ELF-1 (cell line): ENCODE results near the gene IL15.
"Not testable (repeated sequence)": the region's sequence is repeated elsewhere in the genome, so short reads cannot be mapped to it uniquely, and the experiment has no call there.

Experiments used
- DNase-seq: peaks from one replicate; pipeline ENCODE4 v3.0.0-alpha.2; 2016; ENCODE audit warnings: low read depth, low spot score

IL15 gene

GRCh38 chr4:141646969-141647368, 10.6 kb downstream of the IL15 start:
- no peak for DNase-seq

GRCh38 chr4:141647966-141648365, 11.6 kb downstream of the IL15 start:
- no peak for DNase-seq

GRCh38 chr4:141652161-141652778, 15.9 kb downstream of the IL15 start:
- no peak for DNase-seq

GRCh38 chr4:141654098-141654497, 17.7 kb downstream of the IL15 start:
- peak; percentile 59 for DNase-seq

GRCh38 chr4:141656031-141656430, 19.6 kb downstream of the IL15 start:
- DNase-seq, result no peak

GRCh38 chr4:141657550-141658250, 21.3 kb downstream of the IL15 start:
- no peak for DNase-seq

GRCh38 chr4:141658309-141658708, 21.9 kb downstream of the IL15 start:
- DNase-seq, result no peak

- DNase-seq, result no peak
These were observed 23.2 kb downstream of the IL15 start for GRCh38 chr4:141659539-141659938.

GRCh38 chr4:141660880-141661279, 24.5 kb downstream of the IL15 start:
- DNase-seq, result no peak

GRCh38 chr4:141668200-141668910, 32.0 kb downstream of the IL15 start:
- no peak for DNase-seq

- DNase-seq, result no peak
These were observed 33.1 kb downstream of the IL15 start for GRCh38 chr4:141669501-141669900.

GRCh38 chr4:141675384-141675783, 39.0 kb downstream of the IL15 start:
- no peak for DNase-seq

- no peak for DNase-seq
These were observed 39.8 kb downstream of the IL15 start for GRCh38 chr4:141676087-141676670.

- no peak for DNase-seq
These were observed 43.7 kb downstream of the IL15 start for GRCh38 chr4:141680060-141680459.

- DNase-seq, result no peak
These were observed 48.4 kb downstream of the IL15 start for GRCh38 chr4:141684785-141685184.

GRCh38 chr4:141686146-141686775, 49.9 kb downstream of the IL15 start:
- no peak for DNase-seq

GRCh38 chr4:141686879-141687278, 50.5 kb downstream of the IL15 start:
- DNase-seq, result no peak

- not testable (repeated sequence) for DNase-seq
These were observed 53.4 kb downstream of the IL15 start for GRCh38 chr4:141689726-141690296.

- not testable (repeated sequence) for DNase-seq
These were observed 54.9 kb downstream of the IL15 start for GRCh38 chr4:141691247-141691646.

- peak; percentile 18 for DNase-seq
These were observed 55.7 kb downstream of the IL15 start for GRCh38 chr4:141692081-141692480.

GRCh38 chr4:141697116-141697515, 60.7 kb downstream of the IL15 start:
- no peak for DNase-seq
